AG04449 (cell line): Measurements from ENCODE around the gene TMEM86A.

Experiments
- CTCF ChIA-PET: fragments of 350-600 bp; formaldehyde crosslinking; extraction: SDS; loops from one replicate; lab custom pipeline; 2021; ENCODE audit warnings: antibody characterized with exemption; lab: Yijun Ruan, JAX
- POLR2A ChIA-PET: fragments of 400-600, 350-600 bp; formaldehyde crosslinking; extraction: SDS; loops from one replicate; lab custom pipeline; 2020; ENCODE audit warnings: antibody characterized with exemption, inconsistent platforms; lab: Yijun Ruan, JAX
- DNase-seq: peaks from one replicate; pipeline ENCODE4 v3.0.0-alpha.2; 2010; ENCODE audit warnings: low read depth, low spot score
- H3K4me3 ChIP-seq: 2 replicates; pipeline ENCODE4 v1.5.1; 2011; ENCODE audit warnings: low read depth, mild to moderate bottlenecking, control low read depth, low read length
- TF ChIP-seq, protein P1 (sequence below): IDR thresholded peaks from one replicate; pipeline ENCODE4 v1.5.1; 2011; ENCODE audit warnings: mild to moderate bottlenecking, moderate library complexity, low read length, control low read depth, inconsistent platforms; ENCODE audit not compliant: insufficient read depth; ENCODE audit errors: missing control alignments

TMEM86A gene

DNA sequence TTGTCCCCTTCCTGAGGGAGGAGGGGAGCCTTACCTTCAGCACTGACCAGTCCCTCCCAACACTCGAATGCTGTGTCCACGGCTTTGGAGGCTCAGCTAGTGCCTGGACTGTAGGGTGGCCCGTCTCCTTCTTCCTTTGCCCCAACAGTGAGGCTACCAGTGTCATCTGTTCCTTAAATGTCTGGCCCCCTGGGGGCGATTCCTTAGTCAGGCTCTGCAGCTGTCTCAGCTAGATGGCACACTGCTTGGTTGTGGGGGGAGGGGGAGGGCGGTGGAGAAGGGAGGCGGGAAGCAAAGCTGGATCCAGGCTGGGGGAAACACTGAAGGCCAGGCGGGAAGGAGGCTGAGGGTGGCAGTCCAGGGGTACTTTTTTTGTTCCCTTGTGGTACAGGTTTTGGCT is 27.5 kb downstream of the TMEM86A start, which contains the start of gene IGSF22:
Gene IGSF22, minus strand, starts transcription at position 149 of the 400 bp plus-strand sequence. CDS start 1,952 bp downstream, outside the sequence.
- no peak for DNase-seq
- TF ChIP-seq, protein P1, sequence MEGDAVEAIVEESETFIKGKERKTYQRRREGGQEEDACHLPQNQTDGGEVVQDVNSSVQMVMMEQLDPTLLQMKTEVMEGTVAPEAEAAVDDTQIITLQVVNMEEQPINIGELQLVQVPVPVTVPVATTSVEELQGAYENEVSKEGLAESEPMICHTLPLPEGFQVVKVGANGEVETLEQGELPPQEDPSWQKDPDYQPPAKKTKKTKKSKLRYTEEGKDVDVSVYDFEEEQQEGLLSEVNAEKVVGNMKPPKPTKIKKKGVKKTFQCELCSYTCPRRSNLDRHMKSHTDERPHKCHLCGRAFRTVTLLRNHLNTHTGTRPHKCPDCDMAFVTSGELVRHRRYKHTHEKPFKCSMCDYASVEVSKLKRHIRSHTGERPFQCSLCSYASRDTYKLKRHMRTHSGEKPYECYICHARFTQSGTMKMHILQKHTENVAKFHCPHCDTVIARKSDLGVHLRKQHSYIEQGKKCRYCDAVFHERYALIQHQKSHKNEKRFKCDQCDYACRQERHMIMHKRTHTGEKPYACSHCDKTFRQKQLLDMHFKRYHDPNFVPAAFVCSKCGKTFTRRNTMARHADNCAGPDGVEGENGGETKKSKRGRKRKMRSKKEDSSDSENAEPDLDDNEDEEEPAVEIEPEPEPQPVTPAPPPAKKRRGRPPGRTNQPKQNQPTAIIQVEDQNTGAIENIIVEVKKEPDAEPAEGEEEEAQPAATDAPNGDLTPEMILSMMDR = no peak
- POLR2A ChIA-PET = no interaction called here
- CTCF ChIA-PET = interaction anchor here (11.1 kb wide), 1 partner anchor 9 kb away, joined by 132 read pairs; no protein-coding TSS in a partner anchor
- H3K4me3 ChIP-seq = no peak within 1 kb of the TSS

DNA sequence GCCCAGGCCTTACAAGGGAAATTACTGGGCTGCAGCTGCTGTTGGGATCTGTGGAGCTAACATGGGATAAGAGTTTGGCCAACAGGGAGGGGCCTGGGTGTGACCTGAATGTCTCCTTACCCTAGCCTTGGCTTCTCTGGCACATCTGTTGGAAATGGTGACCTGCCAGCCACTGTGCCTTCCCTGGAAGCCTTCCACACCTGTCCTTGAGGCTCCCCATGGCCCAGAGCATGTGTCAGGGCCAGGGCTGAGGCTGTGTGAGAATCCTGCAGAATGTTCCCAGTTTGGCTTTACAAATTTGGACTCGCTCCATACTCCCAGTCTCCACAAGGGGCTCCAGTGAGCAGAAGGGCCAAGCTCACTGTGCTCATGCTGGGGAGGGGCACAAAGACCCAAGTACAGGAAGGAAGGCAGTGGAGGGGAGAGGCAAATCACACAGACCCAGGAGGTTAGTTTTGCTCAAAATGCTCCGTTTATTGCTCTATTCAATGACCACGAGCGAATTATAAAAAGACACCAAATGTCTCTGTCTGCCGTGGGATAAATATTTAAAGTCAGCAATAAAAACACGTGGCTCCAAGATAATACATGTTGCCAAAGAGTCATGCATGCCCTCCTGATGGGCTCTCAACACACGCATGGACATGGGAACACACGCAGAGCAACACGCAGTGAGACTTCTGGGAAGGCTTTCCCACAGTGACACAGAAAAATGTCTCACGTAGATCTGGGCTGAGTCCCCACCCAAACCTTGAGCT is 29.1 kb downstream of the TMEM86A start:
- TF ChIP-seq, protein P1 = peak; percentile 83
- no peak overlapping the region for H3K4me3 ChIP-seq
- ChIA-PET CTCF (interaction anchor here (0.6 to 3.0 kb wide), 16 partner anchors 9 to 640 kb away, joined by 3 to 15 read pairs (median 4); no protein-coding TSS in a partner anchor), POLR2A (no interaction called here)
- DNase-seq = no peak

DNA sequence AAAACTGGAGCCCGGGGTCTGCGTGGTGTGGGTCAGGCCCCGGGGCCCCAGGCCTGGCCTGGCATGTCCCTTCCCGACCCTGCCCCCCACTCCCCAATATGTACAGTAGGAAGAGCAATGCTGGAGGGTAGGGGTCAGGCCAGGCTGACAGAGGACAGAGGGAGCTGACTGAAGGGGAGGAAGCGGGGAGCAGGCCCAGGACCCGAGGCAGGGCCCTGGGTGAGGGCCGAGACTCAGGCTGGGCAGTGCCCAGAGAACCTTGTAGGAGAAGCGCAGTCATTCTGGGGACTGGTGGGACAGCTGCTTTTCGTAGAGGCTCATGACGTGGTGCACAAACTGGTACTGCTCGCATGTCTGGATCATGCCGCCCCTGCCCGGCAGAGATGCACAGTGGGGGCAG is 30.1 kb downstream of the TMEM86A start:
- TF ChIP-seq, protein P1 = no peak
- no peak for DNase-seq
- no peak overlapping the region for H3K4me3 ChIP-seq
- ChIA-PET CTCF (interaction anchor here (0.8 to 3.0 kb wide), 14 partner anchors 8 to 641 kb away, joined by 3 to 15 read pairs (median 6); no protein-coding TSS in a partner anchor), POLR2A (no interaction called here)

DNA sequence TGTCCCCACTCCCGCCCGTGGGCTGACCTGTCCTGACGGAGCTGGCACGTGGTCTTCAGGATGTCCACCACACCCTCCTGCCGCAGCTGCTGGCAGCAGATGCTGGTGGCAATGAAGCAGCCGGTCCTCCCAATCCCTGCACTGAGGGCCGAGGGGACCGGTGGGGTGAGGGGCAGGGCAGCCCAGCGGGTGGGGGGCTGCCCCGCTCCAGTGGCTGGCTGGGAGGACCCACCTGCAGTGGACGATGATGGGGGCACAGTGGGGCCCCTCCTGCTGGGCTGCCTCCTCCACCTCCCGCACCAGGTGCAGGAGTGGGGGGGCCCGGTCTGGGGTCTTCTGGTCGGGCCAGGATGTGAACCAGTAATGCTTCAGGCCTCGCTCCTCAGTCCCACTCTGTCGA is 30.8 kb downstream of the TMEM86A start:
- ChIA-PET CTCF (interaction anchor here (1.0 to 11.4 kb wide), 4 partner anchors 8 to 189 kb away, joined by 3 to 132 read pairs (median 44); partner anchors contain the start of gene IGSF22), POLR2A (no interaction called here)
- no peak for DNase-seq
- TF ChIP-seq, protein P1 = no peak
- H3K4me3 ChIP-seq = no peak overlapping the region

DNA sequence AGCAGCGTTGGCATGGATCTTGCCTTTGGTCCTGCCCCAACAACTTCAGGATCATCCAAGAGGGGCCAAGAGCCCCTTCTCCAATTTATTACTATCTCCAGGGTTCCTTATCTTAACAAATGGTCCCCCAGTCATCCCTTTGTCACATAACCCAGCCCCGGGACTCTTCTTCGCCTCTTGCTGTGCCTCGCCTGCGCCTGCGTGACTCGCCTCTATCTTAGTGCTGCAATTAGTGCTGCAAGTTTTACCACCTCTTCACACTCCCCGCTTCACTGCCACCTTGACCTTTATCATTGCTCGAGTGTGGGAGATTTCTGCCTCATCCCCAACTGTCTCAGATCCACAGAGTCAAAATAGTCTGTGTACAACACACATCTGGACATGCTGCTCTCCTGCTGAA is 31.4 kb downstream of the TMEM86A start:
- no peak for DNase-seq
- no peak overlapping the region for H3K4me3 ChIP-seq
- POLR2A ChIA-PET = no interaction called here
- TF ChIP-seq, protein P1 = no peak
- CTCF ChIA-PET = interaction anchor here (0.8 to 11.4 kb wide), 9 partner anchors 9 to 203 kb away, joined by 3 to 132 read pairs (median 9); partner anchors contain the start of genes IGSF22 and TSG101

DNA sequence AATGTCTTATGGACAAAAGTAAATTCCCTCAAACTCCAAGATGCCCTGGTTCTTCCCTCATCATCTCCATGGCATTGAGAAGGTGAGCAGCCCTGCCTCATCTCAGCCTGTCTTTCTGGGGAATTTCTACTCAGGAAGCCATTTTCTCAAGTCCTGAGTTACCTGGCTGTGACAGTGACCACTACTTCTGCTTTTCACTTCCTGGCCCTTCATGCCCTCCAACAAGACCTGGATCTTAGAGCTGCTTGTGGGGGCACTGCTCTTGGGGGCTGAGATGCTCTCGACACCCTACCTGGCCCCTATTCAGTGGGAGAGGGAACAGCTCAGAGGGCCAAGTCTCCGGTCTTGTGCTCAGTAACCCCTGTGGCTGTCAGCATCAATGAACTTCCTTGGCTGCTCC is 32.9 kb downstream of the TMEM86A start:
- ChIA-PET CTCF (interaction anchor here (0.7 to 11.4 kb wide), 30 partner anchors 10 to 625 kb away, joined by 3 to 132 read pairs (median 4); partner anchors contain the start of genes IGSF22, SAAL1 and TSG101), POLR2A (no interaction called here)
- no peak for DNase-seq
- TF ChIP-seq, protein P1 = no peak
- no peak overlapping the region for H3K4me3 ChIP-seq
